HepG2 (cell line): ENCODE measurements around the gene JMJD4. TPM values are rescaled to one million over a fixed set of nuclear protein-coding genes. Genes with fewer than 3 reads are reported as not detected.

Experiments used
- ATF6 ChIP-seq: sonication (generic); formaldehyde crosslinking; conservative IDR thresholded peaks from 2 replicates; pipeline ENCODE4 v1.4.0; 2020; ENCODE audit warnings: missing genetic modification reagents
- HBP1 ChIP-seq: IDR thresholded peaks from 2 replicates; pipeline ENCODE4 v1.6.1; 2016; ENCODE audit warnings: low read depth, control low read depth
- IRF2 ChIP-seq: IDR thresholded peaks from 2 replicates; pipeline ENCODE4 v1.6.1; 2018; ENCODE audit warnings: missing genetic modification reagents, missing compliant biosample characterization
- MEIS2 ChIP-seq: sonication (generic); formaldehyde crosslinking; IDR thresholded peaks from 2 replicates; pipeline ENCODE4 v1.9.0; 2021; ENCODE audit warnings: mild to moderate bottlenecking, missing genetic modification reagents
- NFIB ChIP-seq: sonication (generic); formaldehyde crosslinking; IDR thresholded peaks from 2 replicates; pipeline ENCODE4 v1.9.0; 2021; ENCODE audit warnings: missing genetic modification reagents, mild to moderate bottlenecking, borderline replicate concordance
- NPAS2 ChIP-seq: sonication (generic); formaldehyde crosslinking; IDR thresholded peaks from 2 replicates; pipeline ENCODE4 v1.8.0; 2022; ENCODE audit warnings: mild to moderate bottlenecking, missing genetic modification reagents, borderline replicate concordance
- NR2F2 ChIP-seq: IDR thresholded peaks from 2 replicates; pipeline ENCODE4 v1.6.1; 2012; ENCODE audit warnings: low read depth, inconsistent platforms, borderline replicate concordance
- REXO4 ChIP-seq: sonication (generic); formaldehyde crosslinking; IDR thresholded peaks from 2 replicates; pipeline ENCODE4 v1.8.0; 2022; ENCODE audit warnings: missing genetic modification reagents, mild to moderate bottlenecking, borderline replicate concordance
- SRSF9 ChIP-seq: fragments of 200-400 bp; formaldehyde crosslinking; IDR thresholded peaks from 2 replicates; pipeline ENCODE4 v1.6.1; 2018; ENCODE audit warnings: borderline replicate concordance, mild to moderate bottlenecking, low read depth, low read length; ENCODE audit not compliant: insufficient read depth, poor library complexity, severe bottlenecking
- ZNF136 ChIP-seq: sonication (generic); formaldehyde crosslinking; IDR thresholded peaks from 2 replicates; pipeline ENCODE4 v1.8.1; 2022; ENCODE audit warnings: low read depth, mild to moderate bottlenecking, moderate library complexity, missing genetic modification reagents
- ZNF563 ChIP-seq: sonication (generic); formaldehyde crosslinking; IDR thresholded peaks from 2 replicates; pipeline ENCODE4 v1.8.0; 2022; ENCODE audit warnings: mild to moderate bottlenecking, moderate library complexity, missing genetic modification reagents
- ZNF768 ChIP-seq: sonication (generic); formaldehyde crosslinking; IDR thresholded peaks from 2 replicates; pipeline ENCODE4 v1.4.0; 2020; ENCODE audit warnings: missing genetic modification reagents
- ZNF839 ChIP-seq: sonication (generic); formaldehyde crosslinking; IDR thresholded peaks from 2 replicates; pipeline ENCODE4 v1.4.0; 2020; ENCODE audit warnings: missing genetic modification reagents, mild to moderate bottlenecking, borderline replicate concordance
- polyA plus RNA-seq, 8 experiments: library from polyadenylated mRNA; depleted of rRNA in 3 of 8; stranded (reverse) in 7 of 8; unstranded in 1 of 8; fragments of >200 nt; fragmentation: Illumina TruSeq in 4 of 8; extraction: Trizol in 4 of 8; gene quantifications; 2 replicates each; pipeline versions ENCODE4 v1.2.1 to v1.2.3, GENCODE V29; 2011 to 2016; ENCODE audit warnings: low read depth in 4 of 8, missing spikeins in 1 of 8, mixed read lengths in 1 of 8; ENCODE audit not compliant: insufficient read depth in 1 of 8
- total RNA-seq, 5 experiments: library from RNA; depleted of rRNA; stranded (reverse); fragments of >200 nt; fragmentation: Illumina TruSeq; extraction: Trizol; gene quantifications; 2 replicates each; pipeline ENCODE4 v1.2.3, GENCODE V29; 2016; ENCODE audit warnings: low read depth in 1 of 5
- TF ChIP-seq, protein P1 (sequence below): sonication (generic); formaldehyde crosslinking; IDR thresholded peaks from 2 replicates; pipeline ENCODE4 v1.4.0; 2020; ENCODE audit warnings: missing genetic modification reagents, borderline replicate concordance

The JMJD4 gene
- total and polyA plus RNA-seq, 2 of the 13 experiments (the other 11 are each of a cell fraction or from before 2014, with no cell fraction given), result 10.2 to 29.0 TPM

DNA sequence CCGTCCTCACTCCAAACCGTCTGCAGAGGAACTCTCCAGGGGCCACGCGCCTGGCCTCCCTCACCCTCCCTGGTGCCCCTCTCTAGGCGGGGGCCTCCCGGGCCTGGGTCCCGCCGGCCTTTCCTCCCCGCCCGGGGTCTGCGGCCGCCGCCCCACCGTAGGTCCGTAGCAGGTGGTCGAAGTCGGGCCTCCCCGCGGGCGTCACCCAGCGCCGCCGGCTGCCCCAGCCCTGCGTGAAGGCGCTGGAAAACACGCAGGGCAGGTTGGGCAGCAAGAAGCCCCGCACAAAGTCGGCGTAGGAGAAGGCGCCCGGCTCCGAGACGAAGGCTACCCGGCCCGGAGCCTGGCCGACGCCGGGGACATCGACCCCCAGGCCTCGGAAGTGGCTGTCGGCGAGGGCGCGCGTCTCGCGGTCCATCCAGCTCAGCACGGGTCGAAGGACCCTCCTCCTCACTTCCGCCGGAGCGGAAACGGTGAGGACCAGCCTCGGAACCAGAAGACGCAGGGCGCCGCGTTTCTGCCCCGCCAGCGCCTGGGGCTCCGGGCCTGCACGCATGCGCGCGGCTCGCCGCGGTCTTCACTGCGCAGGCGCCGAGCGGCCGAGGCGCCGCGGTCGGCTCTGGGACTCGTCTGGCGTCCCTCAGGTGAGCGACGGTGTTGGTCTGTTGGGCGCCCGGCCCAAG, at the start of gene JMJD4, which contains the start of gene SNAP47 (continued):
- TF ChIP-seq SRSF9 (no peak), HBP1 (CRISPR knock-in tag) (peak; percentile 59; the same call in 1 of the 2 replicates), NR2F2 (no peak), ZNF839 (CRISPR knock-in tag) (peak; percentile 97), ZNF136 (CRISPR knock-in tag) (no peak), ATF6 (peak; percentile 80; the same call in 1 of the 2 replicates), IRF2 (CRISPR knock-in tag) (peak; percentile 98), ZNF563 (CRISPR knock-in tag) (peak; percentile 92), ZNF768 (CRISPR knock-in tag) (peak; percentile 87), NFIB (CRISPR knock-in tag) (no peak), REXO4 (CRISPR knock-in tag) (no peak), NPAS2 (CRISPR knock-in tag) (no peak), MEIS2 (CRISPR knock-in tag) (peak; percentile 86)
- TF ChIP-seq, protein P1, sequence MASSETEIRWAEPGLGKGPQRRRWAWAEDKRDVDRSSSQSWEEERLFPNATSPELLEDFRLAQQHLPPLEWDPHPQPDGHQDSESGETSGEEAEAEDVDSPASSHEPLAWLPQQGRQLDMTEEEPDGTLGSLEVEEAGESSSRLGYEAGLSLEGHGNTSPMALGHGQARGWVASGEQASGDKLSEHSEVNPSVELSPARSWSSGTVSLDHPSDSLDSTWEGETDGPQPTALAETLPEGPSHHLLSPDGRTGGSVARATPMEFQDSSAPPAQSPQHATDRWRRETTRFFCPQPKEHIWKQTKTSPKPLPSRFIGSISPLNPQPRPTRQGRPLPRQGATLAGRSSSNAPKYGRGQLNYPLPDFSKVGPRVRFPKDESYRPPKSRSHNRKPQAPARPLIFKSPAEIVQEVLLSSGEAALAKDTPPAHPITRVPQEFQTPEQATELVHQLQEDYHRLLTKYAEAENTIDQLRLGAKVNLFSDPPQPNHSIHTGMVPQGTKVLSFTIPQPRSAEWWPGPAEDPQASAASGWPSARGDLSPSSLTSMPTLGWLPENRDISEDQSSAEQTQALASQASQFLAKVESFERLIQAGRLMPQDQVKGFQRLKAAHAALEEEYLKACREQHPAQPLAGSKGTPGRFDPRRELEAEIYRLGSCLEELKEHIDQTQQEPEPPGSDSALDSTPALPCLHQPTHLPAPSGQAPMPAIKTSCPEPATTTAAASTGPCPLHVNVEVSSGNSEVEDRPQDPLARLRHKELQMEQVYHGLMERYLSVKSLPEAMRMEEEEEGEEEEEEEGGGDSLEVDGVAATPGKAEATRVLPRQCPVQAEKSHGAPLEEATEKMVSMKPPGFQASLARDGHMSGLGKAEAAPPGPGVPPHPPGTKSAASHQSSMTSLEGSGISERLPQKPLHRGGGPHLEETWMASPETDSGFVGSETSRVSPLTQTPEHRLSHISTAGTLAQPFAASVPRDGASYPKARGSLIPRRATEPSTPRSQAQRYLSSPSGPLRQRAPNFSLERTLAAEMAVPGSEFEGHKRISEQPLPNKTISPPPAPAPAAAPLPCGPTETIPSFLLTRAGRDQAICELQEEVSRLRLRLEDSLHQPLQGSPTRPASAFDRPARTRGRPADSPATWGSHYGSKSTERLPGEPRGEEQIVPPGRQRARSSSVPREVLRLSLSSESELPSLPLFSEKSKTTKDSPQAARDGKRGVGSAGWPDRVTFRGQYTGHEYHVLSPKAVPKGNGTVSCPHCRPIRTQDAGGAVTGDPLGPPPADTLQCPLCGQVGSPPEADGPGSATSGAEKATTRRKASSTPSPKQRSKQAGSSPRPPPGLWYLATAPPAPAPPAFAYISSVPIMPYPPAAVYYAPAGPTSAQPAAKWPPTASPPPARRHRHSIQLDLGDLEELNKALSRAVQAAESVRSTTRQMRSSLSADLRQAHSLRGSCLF (CRISPR knock-in tag), result peak; percentile 92; the same call in 1 of the 2 replicates
